ENCODE measurements around the gene ARSH.

ARSH gene

GRCh38 chrX:3076416-3076991, 70.2 kb downstream of the ARSH start:
- H3K4me3 ChIP-seq (ENCODE audit: low read depth, low read length): no peak overlapping the region
- no peak for TF ChIP-seq CTCF (IDR thresholded peaks at IDR 0.05; ENCODE audit: control insufficient read depth, extremely low read depth, insufficient read depth)
- DNase-seq (ENCODE audit: low read depth): no peak
